ENCODE results near the gene PIGS.

PIGS gene

DNA sequence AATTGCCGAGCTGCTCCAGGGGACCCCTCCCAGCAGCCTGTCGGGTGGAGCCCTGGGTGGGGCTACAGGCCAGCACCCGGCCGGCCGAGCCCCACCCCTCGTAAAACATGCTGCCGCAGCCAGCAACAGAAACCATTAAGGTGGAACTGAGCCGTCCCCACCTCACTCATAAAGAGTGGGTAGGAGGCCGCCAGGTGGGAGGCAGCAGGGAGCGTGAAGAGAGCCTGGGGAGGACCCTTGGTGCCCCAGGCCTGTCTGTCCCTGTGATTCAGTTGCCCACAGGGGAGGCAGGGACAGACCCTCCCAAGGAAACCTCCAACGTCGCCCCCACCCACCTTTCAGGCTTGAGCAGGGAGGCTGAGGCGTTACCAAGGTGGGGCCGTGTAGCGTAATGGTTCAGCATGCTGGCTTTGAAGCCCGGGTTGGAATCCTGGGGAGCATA lies 56.7 kb downstream of the PIGS start:
- no peak for TF ChIP-seq CTCF (IDR thresholded peaks at IDR 0.05; ENCODE audit: low read depth, low read length)
- no peak for DNase-seq (ENCODE audit: low read depth, low spot score)
- in situ Hi-C loops (cut with HindIII; ENCODE audit: low sequenced_read_pairs): no loop called here
- no peak overlapping the region for H3K4me3 ChIP-seq (ENCODE audit: low read depth, low read length)

GRCh38 chr17:28513476-28513875 lies 57.8 kb downstream of the PIGS start:
- no peak for TF ChIP-seq CTCF (IDR thresholded peaks at IDR 0.05; ENCODE audit: low read depth, low read length)
- in situ Hi-C loops (cut with HindIII; ENCODE audit: low sequenced_read_pairs): no loop called here
- DNase-seq (ENCODE audit: low read depth, low spot score): no peak

GRCh38 chr17:28511858-28512461 lies 59.4 kb downstream of the PIGS start:
- H3K4me3 ChIP-seq (ENCODE audit: low read depth, low read length): no peak overlapping the region
- in situ Hi-C loops (cut with HindIII; ENCODE audit: low sequenced_read_pairs): no loop called here
- no peak for TF ChIP-seq CTCF (IDR thresholded peaks at IDR 0.05; ENCODE audit: low read depth, low read length)

More at GRCh38 chr17:28513476-28513875, 57.8 kb downstream of the PIGS start:
- H3K4me3 ChIP-seq (ENCODE audit: low read depth, low read length): no peak overlapping the region

DNA sequence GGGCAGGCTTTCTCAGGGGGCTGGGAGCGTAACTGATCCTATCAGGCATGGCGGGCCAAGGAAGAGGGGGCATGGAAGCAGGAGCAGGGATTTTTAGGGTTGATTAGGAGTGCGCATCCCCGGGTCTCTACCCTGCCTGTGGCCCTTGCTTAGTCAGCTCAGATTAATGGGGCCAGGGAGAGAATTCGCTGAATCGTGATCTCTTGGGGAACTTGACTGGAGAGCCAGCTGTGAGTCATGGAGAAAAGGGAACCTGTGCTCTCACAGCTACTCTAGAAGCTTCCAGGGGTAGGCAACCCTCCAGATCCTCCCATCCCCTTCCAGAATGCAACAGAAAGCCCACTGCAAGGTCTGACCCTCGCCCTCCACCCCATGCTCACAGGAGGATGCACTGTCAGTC lies 61.5 kb downstream of the PIGS start:
- no peak for DNase-seq (ENCODE audit: low read depth, low spot score)
- in situ Hi-C loops (cut with HindIII; ENCODE audit: low sequenced_read_pairs): no loop called here
- no peak overlapping the region for H3K4me3 ChIP-seq (ENCODE audit: low read depth, low read length)
- TF ChIP-seq CTCF (IDR thresholded peaks at IDR 0.05; ENCODE audit: low read depth, low read length): no peak

More at GRCh38 chr17:28511858-28512461, 59.4 kb downstream of the PIGS start:
- DNase-seq (ENCODE audit: low read depth, low spot score): no peak

DNA sequence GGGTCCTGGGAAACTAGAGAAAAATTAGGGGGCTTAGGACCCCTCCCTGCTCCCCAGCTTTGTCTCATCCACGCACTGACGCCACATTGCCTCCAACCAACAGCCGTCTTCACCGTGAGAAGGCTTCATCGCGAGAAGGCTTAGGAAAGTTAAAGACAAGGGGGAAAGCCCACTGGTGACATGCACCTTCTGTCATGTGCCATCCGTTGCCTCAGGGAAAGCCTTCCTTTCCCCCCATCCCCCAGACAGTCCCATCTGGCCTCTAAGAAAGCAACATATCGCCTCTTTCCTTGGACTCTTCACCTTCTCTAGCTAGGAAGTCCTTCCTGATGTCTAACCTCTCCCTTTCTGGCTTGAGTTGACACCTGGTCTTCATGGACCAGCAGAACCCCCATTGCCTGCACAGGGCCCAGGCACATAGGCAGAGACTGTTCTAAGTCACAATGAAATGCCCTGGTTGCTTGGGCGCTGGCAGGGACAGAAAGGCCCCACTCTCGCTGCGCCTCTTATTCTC lies 63.1 kb downstream of the PIGS start:
- no peak for DNase-seq (ENCODE audit: low read depth, low spot score)
- in situ Hi-C loops (cut with HindIII; ENCODE audit: low sequenced_read_pairs): no loop called here
- no peak overlapping the region for H3K4me3 ChIP-seq (ENCODE audit: low read depth, low read length)

DNA sequence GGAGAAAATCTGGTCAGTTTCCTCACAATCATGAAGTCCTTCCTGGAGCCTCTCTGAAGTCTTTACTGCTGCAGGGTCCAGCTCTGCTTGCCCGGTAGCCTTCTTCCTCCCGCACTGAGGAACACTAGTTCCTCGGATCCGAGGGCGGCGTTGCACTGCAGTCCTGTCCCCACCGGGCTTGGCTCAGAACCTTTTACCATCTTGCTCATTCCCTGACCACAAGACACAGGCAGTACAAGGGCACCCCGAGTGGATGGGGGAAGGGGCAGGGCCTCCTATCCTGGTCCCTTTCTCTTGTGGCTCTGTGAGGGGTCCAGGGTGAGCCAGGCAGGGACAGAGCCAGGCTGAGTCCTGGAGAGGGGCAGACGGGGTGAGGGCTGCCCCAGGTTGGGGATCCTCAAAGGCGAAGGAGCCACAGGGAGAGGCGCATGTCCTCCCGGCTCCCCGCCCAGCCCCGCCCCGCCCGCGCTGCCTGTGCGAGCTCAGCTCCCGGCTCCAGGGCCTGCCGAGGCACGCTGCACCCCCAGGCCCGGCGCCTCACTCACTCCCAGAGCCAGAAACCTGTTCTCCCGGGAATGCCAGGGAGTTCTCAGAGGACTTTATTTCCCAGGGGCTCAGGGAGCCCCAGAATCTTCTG lies 63.6 kb downstream of the PIGS start:
- DNase-seq (ENCODE audit: low read depth, low spot score): no peak
- H3K4me3 ChIP-seq (ENCODE audit: low read depth, low read length): no peak overlapping the region
- TF ChIP-seq CTCF (IDR thresholded peaks at IDR 0.05; ENCODE audit: low read depth, low read length): no peak
- in situ Hi-C loops (cut with HindIII; ENCODE audit: low sequenced_read_pairs): no loop called here

More for the DNA sequence above, 63.1 kb downstream of the PIGS start:
- TF ChIP-seq CTCF (IDR thresholded peaks at IDR 0.05; ENCODE audit: low read depth, low read length): no peak

Data from astrocyte of the spinal cord (primary cell).